ENCODE results near the gene DDX56.
A peak's percentile ranks its signal among the peaks of the same experiment; 100 is the strongest.

The DDX56 gene

DNA sequence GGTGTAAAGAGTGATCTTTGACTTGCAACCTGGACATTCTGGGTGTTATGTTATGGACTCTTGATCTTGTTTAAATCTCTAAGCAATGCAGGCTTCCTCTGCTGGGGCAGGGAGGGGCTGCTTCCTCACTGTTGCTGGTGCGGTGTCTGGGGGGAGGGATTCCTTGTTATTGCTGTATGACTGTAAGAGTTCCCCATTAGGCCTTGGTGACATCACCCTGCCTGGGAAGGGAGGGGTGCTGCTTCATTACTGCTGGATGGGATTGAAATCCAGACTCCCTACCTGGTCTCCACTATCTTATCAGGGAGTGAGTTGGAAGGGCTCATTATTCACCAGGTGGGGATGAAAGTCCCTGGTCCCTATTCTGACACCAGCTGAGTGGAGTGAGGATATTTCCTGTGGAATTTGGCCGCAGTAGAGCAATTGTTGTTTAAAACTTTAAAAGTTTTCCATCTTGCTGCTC is 41.5 kb upstream of the DDX56 start:
- H4K20me1 ChIP-seq (ENCODE audit: control insufficient read depth, insufficient read depth, low read depth, low read length) = peaks cover 10% of the 10 kb centered on the region
- H3F3A ChIP-seq (ENCODE audit: control insufficient read depth, insufficient read depth) = no peaks in the 10 kb centered on the region
- TF ChIP-seq EZH2phosphoT487 (IDR thresholded peaks at IDR 0.05; ENCODE audit: borderline replicate concordance, low read length) (no peak), CTCF (IDR thresholded peaks at IDR 0.05; ENCODE audit: low read depth, low read length, poor library complexity, severe bottlenecking) (no peak)
- no peak overlapping the region for H3K4me3 ChIP-seq (ENCODE audit: low read length)
- peaks cover 23% of the 10 kb centered on the region for H3K4me1 ChIP-seq (ENCODE audit: control insufficient read depth, low read length)
- no peaks in the 10 kb centered on the region for H3K9me3 ChIP-seq (ENCODE audit: control insufficient read depth, insufficient read depth, low read length)
- peaks cover 16% of the 10 kb centered on the region for H3K36me3 ChIP-seq (ENCODE audit: control insufficient read depth, low read length)
- H3K27ac ChIP-seq (ENCODE audit: low read depth, low read length) = no peak overlapping the region
- no peaks in the 10 kb centered on the region for H3K27me3 ChIP-seq (ENCODE audit: control insufficient read depth, low read length)
- no peaks in the 10 kb centered on the region for H3K9me2 ChIP-seq (replicated peaks; ENCODE audit: control insufficient read depth, low read length)
- H3K79me2 ChIP-seq (ENCODE audit: control insufficient read depth, low read length) = peaks cover 97% of the 10 kb centered on the region
- no peak overlapping the region for H3K4me2 ChIP-seq (ENCODE audit: low read length)

GRCh38 chr7:44609829-44610228 is 36.1 kb upstream of the DDX56 start:
- Histone ChIP-seq H3K36me3 (ENCODE audit: control insufficient read depth, low read length) (peaks cover 22% of the 10 kb centered on the region), H3K27ac (ENCODE audit: low read depth, low read length) (no peak overlapping the region), H3K9me3 (ENCODE audit: control insufficient read depth, insufficient read depth, low read length) (no peaks in the 10 kb centered on the region), H3F3A (ENCODE audit: control insufficient read depth, insufficient read depth) (peaks cover 1% of the 10 kb centered on the region; the same call in 1 of the 2 replicates), H3K9me2 (replicated peaks; ENCODE audit: control insufficient read depth, low read length) (no peaks in the 10 kb centered on the region), H3K27me3 (ENCODE audit: control insufficient read depth, low read length) (no peaks in the 10 kb centered on the region), H3K79me2 (ENCODE audit: control insufficient read depth, low read length) (peaks cover 80% of the 10 kb centered on the region), H3K4me2 (ENCODE audit: low read length) (peak overlapping the region; percentile 33), H3K4me3 (ENCODE audit: low read length) (0 out of 2 replicates have a peak overlapping the region, but pooled peaks have one; percentile 8), H3K4me1 (ENCODE audit: control insufficient read depth, low read length) (peaks cover 44% of the 10 kb centered on the region), H4K20me1 (ENCODE audit: control insufficient read depth, insufficient read depth, low read depth, low read length) (peaks cover 8% of the 10 kb centered on the region; the same call in 1 of the 2 replicates)
- TF ChIP-seq EZH2phosphoT487 (IDR thresholded peaks at IDR 0.05; ENCODE audit: borderline replicate concordance, low read length) (no peak), CTCF (IDR thresholded peaks at IDR 0.05; ENCODE audit: low read depth, low read length, poor library complexity, severe bottlenecking) (no peak)

GRCh38 chr7:44608916-44609648 is 35.4 kb upstream of the DDX56 start:
- H3K27ac ChIP-seq (ENCODE audit: low read depth, low read length) = no peak overlapping the region
- TF ChIP-seq EZH2phosphoT487 (IDR thresholded peaks at IDR 0.05; ENCODE audit: borderline replicate concordance, low read length) (no peak), CTCF (IDR thresholded peaks at IDR 0.05; ENCODE audit: low read depth, low read length, poor library complexity, severe bottlenecking) (no peak)
- no peaks in the 10 kb centered on the region for H3K27me3 ChIP-seq (ENCODE audit: control insufficient read depth, low read length)
- H4K20me1 ChIP-seq (ENCODE audit: control insufficient read depth, insufficient read depth, low read depth, low read length) = peaks cover 8% of the 10 kb centered on the region; the same call in 1 of the 2 replicates
- peak overlapping the region; percentile 33 for H3K4me2 ChIP-seq (ENCODE audit: low read length)
- 0 out of 2 replicates have a peak overlapping the region, but pooled peaks have one; percentile 8 for H3K4me3 ChIP-seq (ENCODE audit: low read length)
- peaks cover 3% of the 10 kb centered on the region; the same call in 1 of the 2 replicates for H3F3A ChIP-seq (ENCODE audit: control insufficient read depth, insufficient read depth)
- no peaks in the 10 kb centered on the region for H3K9me3 ChIP-seq (ENCODE audit: control insufficient read depth, insufficient read depth, low read length)
- H3K4me1 ChIP-seq (ENCODE audit: control insufficient read depth, low read length) = peaks cover 39% of the 10 kb centered on the region
- peaks cover 72% of the 10 kb centered on the region for H3K79me2 ChIP-seq (ENCODE audit: control insufficient read depth, low read length)
- no peaks in the 10 kb centered on the region for H3K9me2 ChIP-seq (replicated peaks; ENCODE audit: control insufficient read depth, low read length)
- H3K36me3 ChIP-seq (ENCODE audit: control insufficient read depth, low read length) = peaks cover 22% of the 10 kb centered on the region
